Stimulated activated effector memory CD8-positive, alpha-beta T cell treated with anti-CD3 and anti-CD28 coated beads, Interleukin-12 subunit alpha, Interleukin-12 subunit beta, amount 100 ng/mL, for 72 hours (primary cell): ENCODE results near the gene TREX2.
A peak's percentile ranks its signal among the peaks of the same experiment; 100 is the strongest.
"Not testable (repeated sequence)": the region's sequence is repeated elsewhere in the genome, so short reads cannot be mapped to it uniquely, and the experiment has no call there.

Experiments
- ATAC-seq: fragments of 150-1000 bp; cut with Tn5 transposase; 2 replicates; pipeline ENCODE4 v1.10.0; 2021
- DNase-seq, 2 donors: peaks; one replicate each; pipeline ENCODE4 v3.0.0; 2021 to 2022; ENCODE audit warnings: low spot score in 2 of 2
- H3K27ac Mint-ChIP-seq: one replicate; pipeline ENCODE4 v1.8.0; 2022; ENCODE audit warnings: mild to moderate bottlenecking, mixed read lengths
- H3K36me3 Mint-ChIP-seq: one replicate; pipeline ENCODE4 v1.8.0; 2022; ENCODE audit warnings: mild to moderate bottlenecking, mixed read lengths
- H3K4me1 Mint-ChIP-seq: one replicate; pipeline ENCODE4 v1.8.0; 2022; ENCODE audit warnings: mixed read lengths
- H3K4me3 Mint-ChIP-seq: one replicate; pipeline ENCODE4 v1.8.0; 2022; ENCODE audit warnings: mild to moderate bottlenecking, mixed read lengths
- H3K9me3 Mint-ChIP-seq: one replicate; pipeline ENCODE4 v1.8.0; 2022; ENCODE audit warnings: mixed read lengths

Gene TREX2

DNA sequence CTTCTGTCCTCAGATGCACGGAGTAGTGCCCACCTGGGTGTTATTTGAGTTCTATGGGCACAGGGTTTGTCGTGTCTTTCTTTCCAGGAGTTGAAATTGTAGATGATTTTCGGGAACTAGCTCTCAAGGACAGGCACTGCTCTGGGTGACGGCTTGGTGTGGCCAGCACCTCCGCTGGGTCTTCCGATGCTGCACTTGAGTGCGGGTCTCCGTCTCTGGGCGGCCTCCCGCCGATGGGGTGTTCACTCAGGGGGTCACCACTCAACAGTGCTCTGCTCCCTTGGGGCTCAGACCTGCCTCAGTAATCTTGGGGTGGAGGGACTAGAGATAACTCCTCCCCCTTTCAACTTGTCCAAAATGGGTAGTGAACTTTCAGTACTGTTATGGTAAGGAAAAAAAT, 32.1 kb downstream of the TREX2 start:
- Mint-ChIP-seq H3K4me1 (peaks cover 8% of the 10 kb centered on the region), H3K4me3 (no peak overlapping the region), H3K27ac (no peak overlapping the region), H3K9me3 (no peaks in the 10 kb centered on the region), H3K36me3 (no peaks in the 10 kb centered on the region)
- no peak for DNase-seq
- no peak for ATAC-seq

DNA sequence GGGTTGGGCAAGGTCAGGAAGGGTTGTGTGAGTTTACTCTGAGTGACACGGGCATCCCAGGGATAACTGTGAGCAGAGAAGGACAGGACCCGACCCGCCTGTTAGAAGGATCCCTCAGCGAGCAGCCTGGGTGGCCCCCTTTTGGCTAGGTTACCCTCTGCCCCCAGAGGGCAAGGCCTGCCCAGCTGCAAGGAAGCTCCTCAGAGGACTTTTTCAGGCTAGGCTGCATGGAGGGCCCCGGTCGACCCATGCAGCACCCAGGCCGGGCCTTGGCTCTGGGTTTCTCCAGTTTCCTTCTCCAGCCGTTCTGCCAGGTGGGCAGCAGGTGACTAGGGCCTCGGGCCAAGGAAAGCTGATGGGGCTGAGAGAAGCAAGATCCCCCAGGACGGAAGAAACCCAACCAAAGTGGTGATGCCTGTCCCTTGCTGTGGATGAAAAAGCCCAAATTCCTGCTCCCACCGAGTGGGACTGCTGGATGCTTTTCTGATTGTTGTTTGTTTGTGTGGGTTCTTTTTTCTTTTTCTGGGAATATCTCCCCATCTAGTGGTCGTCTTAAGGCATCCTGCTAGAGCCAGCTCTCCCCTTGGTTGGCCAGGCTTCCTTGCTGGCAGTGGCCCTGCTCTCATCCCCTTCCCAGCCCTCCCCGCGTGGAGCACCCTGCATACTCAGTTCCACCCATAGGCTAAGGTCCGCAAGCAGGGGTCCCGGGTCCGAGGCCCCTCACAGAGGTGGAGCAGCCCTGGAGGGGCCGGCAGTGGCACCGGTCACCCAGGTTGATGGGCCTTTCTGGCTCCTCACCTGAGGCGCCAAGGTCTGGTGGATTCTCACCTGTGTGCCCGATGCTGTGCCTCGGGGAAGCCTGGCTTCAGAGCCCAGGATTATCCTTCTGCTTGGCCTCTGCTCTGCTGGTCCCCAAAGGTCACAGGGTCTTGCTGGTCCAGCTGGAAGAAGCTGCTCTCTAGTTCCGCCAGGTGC, 32.8 kb downstream of the TREX2 start:
- H3K4me1 Mint-ChIP-seq = peaks cover 8% of the 10 kb centered on the region
- no peaks in the 10 kb centered on the region for H3K36me3 Mint-ChIP-seq
- DNase-seq = no peak
- peak overlapping the region; percentile 80 for H3K4me3 Mint-ChIP-seq
- ATAC-seq = no peak
- no peaks in the 10 kb centered on the region for H3K9me3 Mint-ChIP-seq
- H3K27ac Mint-ChIP-seq = no peak overlapping the region

DNA sequence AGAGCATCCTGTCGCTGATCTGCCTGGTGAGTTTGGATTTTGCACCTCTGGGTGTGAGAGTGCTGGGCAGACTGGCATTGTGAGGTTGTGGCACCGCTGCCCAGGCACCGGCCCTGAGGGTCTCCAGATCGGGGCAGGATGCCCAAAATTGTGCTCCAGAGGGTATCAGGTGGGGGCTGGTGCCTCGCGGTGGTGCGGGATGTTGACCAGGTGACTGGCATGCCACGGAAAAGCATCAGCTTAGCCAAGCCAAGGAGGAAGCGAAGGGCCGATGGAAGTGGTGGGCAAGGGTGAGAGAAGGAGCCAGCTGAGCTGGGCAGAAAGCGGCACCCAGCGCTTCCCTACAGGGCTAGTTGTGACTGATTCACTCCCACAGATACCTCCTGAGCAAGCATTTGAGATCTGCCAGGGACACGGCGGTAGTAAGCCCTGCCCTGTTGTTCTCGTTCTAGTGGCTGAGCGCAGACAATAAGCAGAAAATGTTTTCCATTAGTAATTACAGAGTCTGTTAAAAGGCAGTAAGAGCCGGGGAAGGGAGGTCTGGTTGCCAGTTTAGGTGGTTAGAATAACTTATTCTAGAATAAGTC, 33.8 kb downstream of the TREX2 start:
- no peaks in the 10 kb centered on the region for H3K36me3 Mint-ChIP-seq
- peak overlapping the region; percentile 80 for H3K4me3 Mint-ChIP-seq
- DNase-seq (no peak), ATAC-seq (no peak)
- H3K27ac Mint-ChIP-seq = peak overlapping the region; percentile 77
- peaks cover 8% of the 10 kb centered on the region for H3K4me1 Mint-ChIP-seq
- H3K9me3 Mint-ChIP-seq = no peaks in the 10 kb centered on the region

DNA sequence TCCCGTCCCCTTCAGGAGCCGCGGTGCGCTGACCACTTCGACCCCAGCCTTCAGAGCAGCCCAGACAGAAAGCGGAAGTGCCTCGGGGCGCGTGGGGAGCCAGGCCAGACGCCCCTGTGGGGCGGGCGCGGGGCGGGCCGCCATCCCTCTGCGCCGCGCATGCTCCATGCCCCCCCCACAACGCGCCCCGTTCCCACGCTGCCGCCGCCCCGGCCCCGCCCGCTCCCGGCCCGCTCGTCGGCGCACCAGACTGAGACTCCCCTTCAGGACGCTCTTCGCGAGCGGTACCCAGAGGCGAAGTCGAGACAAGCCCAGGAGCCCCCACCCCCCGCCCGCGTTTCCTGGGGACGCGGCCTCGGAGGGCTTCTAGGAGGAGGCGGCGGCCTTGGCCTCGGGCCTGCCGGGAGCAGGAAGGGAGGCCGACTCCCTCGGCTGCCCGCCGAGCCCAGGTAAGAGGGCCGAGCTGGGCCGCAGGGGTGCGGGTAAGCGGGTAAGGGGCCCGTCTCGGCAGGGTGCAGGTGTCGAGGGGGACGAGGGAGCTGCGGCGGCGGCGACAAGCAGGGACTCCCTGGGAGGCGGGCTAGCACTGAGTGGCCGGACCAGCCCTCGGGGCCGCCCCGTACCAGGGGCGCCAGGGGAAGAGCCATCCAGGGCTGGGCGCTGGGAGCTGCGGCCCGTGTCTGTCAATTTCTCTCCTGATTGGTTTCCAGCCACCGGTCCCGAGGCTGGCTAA, 34.4 kb downstream of the TREX2 start, which contains the start of gene ZFP92:
Gene ZFP92 (plus strand): TSS at position 218 of the 733 bp plus-strand sequence. CDS start 6,851 bp downstream, outside the sequence.
- Mint-ChIP-seq H3K36me3 (no peaks in the 10 kb centered on the region), H3K9me3 (no peaks in the 10 kb centered on the region), H3K4me1 (peaks cover 8% of the 10 kb centered on the region), H3K27ac (peak within 1 kb of the TSS; percentile 77), H3K4me3 (peak within 1 kb of the TSS; percentile 80)
- DNase-seq (peak in 1 of 2 donors; percentile 29), ATAC-seq (peak; percentile 83)

DNA sequence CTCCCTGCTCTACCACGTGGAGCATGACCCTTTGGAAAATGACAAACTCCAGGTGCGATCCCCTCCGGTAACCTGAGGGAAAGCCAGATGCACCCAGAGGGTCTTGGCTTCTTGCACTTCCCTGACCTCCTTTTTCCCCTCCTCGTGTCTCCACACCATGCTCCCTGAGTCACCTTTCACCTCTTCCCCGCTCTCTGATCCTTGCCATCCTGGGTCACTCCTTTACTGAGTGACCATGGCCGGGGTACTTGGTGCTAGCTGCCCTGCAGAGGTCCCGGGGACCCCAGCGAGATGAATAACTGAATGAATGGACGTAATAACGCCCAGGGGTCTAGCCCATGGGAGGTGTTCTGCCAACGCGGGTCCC, 35.0 kb downstream of the TREX2 start:
- Mint-ChIP-seq H3K9me3 (no peaks in the 10 kb centered on the region), H3K27ac (peak overlapping the region; percentile 77), H3K4me1 (peaks cover 10% of the 10 kb centered on the region), H3K36me3 (no peaks in the 10 kb centered on the region), H3K4me3 (peak overlapping the region; percentile 80)
- ATAC-seq = no peak
- DNase-seq = no peak

DNA sequence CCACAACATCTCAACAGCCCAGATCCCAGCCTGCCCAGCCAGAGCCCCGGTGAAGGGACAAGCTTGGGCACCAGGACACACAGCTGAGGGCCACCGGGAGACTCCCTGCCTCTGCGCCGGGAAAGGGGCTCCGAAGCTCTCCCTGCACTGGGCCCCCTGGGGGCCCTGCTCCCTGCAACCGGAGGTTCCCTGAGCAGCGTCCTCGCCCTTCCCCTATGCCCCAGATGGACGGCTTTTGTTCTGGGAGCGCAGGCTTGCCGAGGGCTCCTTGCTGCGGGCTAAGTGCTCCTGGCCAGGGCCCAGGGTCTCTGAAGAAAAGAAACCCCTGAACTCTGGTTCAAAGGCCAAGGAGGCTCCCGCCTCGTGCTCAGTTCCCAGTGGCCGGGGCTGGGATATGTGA, 35.5 kb downstream of the TREX2 start:
- DNase-seq (no peak), ATAC-seq (no peak)
- Mint-ChIP-seq H3K27ac (no peak overlapping the region), H3K4me3 (no peak overlapping the region), H3K36me3 (no peaks in the 10 kb centered on the region), H3K9me3 (no peaks in the 10 kb centered on the region), H3K4me1 (peaks cover 13% of the 10 kb centered on the region)

DNA sequence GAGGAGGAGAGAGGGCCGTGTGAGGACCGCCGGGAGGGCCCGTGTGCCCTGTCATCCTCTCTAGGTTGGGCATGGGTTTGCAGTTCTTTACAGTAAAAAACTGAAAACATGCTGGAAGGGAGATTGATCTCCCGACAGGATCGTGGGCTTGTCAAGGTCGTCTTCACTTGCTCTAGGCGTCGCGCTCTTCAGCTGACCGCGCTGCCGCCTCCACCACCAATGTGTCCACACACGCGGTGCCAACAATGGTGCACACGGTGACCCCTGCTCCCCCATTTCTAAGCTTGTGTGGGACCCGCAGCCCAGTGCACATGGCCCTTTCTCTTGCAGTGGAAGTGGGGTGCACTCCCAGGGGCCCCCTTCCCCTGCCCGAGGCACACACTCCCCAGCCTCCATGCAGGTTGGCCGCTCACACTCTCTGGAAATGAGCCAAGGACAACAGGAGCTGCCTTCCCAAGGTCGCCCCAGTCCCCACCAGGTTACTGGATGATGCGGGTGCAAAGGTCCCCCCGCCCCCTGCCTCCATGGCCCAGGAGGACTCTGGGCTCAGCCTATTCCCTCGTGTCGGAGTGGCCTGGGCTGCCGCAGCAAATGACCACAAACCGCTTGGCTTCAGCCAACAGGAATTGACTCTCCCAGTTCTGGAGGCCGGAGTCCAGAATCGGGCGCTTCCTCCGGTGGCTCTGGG, 36.3 kb downstream of the TREX2 start:
- DNase-seq (no peak), ATAC-seq (no peak)
- Mint-ChIP-seq H3K36me3 (no peaks in the 10 kb centered on the region), H3K4me1 (peaks cover 13% of the 10 kb centered on the region), H3K27ac (no peak overlapping the region), H3K4me3 (no peak overlapping the region), H3K9me3 (no peaks in the 10 kb centered on the region)

DNA sequence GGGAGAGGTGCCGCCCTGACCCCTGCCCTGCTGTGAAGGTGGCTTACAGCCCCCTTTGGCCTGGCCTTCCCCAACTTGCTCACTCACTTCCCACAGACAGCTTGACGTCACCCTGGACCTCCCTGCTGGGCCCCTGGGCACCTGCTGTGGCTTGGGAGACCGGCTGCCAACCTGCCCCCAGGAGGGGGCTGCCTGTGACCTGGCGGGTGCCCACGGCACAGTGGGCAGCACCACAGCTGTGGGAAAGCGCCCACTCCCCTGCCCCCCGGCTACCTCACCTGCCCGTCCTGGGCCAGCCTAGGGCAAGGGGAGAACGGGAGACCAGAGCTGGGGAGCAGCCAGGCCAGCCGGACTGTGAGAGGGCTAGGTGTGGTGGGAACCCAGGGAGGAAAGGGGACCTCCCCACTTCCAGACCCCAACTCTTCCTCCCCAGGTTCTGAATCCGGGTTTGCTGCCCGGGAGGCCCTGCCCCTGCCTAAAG, 36.9 kb downstream of the TREX2 start:
- no peaks in the 10 kb centered on the region for H3K9me3 Mint-ChIP-seq
- no peak for ATAC-seq
- no peak for DNase-seq
- H3K4me3 Mint-ChIP-seq = no peak overlapping the region
- no peaks in the 10 kb centered on the region for H3K36me3 Mint-ChIP-seq
- H3K27ac Mint-ChIP-seq = no peak overlapping the region
- peaks cover 13% of the 10 kb centered on the region for H3K4me1 Mint-ChIP-seq

DNA sequence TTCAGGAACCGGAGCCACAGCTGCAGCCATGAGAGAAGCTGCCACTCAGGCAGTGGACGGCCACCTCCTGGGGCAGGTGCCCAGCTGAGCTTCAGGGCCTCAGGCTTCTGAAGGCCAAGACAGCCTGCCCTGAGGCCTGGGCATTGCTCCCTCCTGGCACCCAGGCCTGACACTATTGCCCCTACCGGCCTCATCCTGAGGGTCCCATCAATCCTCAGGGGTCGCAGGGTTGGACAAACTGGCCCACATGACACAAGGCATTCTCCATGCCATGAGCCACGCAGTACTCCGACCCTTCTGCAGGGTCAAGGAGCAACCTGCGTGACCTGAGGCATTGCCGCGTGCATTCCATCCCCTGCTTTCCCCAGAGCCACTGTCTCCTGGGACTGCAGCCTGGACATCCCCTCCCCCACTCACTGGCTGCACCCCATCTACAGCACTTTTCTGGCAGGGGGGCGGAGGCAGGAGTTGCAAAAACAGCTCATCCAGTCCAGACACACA, 37.6 kb downstream of the TREX2 start:
- Mint-ChIP-seq H3K4me3 (no peak overlapping the region), H3K36me3 (no peaks in the 10 kb centered on the region), H3K9me3 (no peaks in the 10 kb centered on the region), H3K4me1 (peaks cover 13% of the 10 kb centered on the region), H3K27ac (no peak overlapping the region)
- DNase-seq (no peak), ATAC-seq (no peak)

DNA sequence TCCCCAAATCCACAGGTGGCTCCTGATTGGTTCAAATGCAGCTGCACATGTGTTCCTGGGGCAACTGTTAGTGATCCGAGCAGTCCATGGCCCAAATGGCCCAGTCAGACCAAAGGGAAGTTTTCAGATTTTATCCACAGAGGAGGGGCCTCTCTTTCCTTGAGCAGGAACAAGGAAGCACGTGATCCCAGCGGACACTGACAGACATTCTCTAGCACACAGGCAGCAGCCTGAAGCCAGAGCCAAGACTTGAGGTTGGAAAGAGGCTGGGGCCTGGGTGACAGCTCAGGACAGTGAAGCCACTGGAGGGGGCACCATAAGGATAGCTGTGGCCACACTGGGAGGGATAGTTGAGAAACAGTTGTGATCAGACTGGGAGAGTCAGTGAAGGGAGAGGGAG, 38.1 kb downstream of the TREX2 start:
- Mint-ChIP-seq H3K4me3 (no peak overlapping the region), H3K27ac (no peak overlapping the region)
- no peak for ATAC-seq

DNA sequence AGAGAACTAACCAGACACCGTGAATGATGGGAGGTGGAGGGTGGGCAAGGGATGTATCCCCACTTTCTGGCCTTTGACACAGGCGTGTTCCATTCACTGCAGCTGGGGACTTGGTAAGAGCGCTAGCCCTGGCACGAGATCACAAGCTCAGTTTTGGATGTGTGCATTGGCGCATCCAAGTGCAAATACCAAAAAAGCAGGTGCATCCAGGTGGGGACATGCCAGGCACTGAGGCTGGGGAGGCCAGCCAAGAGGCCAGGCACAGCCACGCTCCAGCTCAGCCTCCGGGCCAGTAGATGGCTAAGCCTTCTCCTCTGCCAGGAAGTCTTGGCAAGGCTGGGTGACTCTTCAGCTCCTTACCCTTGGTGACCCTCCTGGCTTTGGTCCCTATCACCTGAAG, 39.0 kb downstream of the TREX2 start:
- Mint-ChIP-seq H3K27ac (no peak overlapping the region), H3K4me3 (no peak overlapping the region), H3K4me1 (peaks cover 7% of the 10 kb centered on the region), H3K9me3 (no peaks in the 10 kb centered on the region), H3K36me3 (no peaks in the 10 kb centered on the region)
- DNase-seq (no peak), ATAC-seq (no peak)

More for the DNA sequence above, 38.1 kb downstream of the TREX2 start:
- Mint-ChIP-seq H3K36me3 (no peaks in the 10 kb centered on the region), H3K9me3 (no peaks in the 10 kb centered on the region), H3K4me1 (peaks cover 13% of the 10 kb centered on the region)
- no peak for DNase-seq

DNA sequence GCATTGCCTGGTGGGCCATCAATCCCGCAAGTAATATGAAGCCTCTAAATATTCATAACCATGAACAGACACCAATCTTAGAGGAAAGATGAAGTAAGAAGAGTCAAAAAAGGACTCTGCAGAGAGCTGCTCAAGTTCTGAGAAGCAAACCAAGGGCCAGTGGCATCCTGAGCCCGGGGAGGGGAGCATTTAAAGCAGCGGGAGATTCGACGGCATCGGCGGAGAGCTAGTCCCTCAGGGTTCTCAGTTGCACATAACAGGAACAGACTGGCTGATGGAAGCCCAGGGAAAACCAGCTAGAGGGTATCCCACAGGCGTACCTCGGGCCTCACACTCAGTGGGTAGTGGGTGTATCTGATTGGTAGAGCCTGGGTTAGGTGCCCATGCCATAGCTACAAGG, 39.8 kb downstream of the TREX2 start:
- ATAC-seq (no peak), DNase-seq (no peak)
- Mint-ChIP-seq H3K36me3 (no peaks in the 10 kb centered on the region), H3K9me3 (no peaks in the 10 kb centered on the region), H3K4me3 (no peak overlapping the region), H3K4me1 (peaks cover 5% of the 10 kb centered on the region), H3K27ac (no peak overlapping the region)

DNA sequence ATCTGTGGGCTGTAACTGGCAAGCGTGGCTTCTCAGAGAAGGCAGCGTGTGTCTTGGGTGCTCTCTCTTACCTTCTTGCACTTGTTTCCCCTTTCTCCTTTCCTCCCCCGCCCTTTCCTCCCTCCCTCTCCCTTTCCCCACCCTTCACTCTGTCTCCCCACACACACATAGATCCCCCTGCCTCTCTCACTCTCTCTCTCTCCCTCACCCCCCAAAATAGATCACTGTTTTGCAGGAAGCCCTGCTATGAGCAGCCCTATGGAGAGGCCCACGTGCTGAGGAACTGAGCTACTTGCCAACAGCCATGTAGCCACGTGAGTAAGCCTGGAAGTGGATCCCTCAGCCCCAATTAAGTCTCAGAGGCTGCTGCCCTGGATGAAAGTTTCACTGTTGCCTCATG, 40.4 kb downstream of the TREX2 start:
- no peak overlapping the region for H3K27ac Mint-ChIP-seq
- no peak for ATAC-seq
- H3K4me1 Mint-ChIP-seq = peaks cover 5% of the 10 kb centered on the region
- DNase-seq = no peak
- H3K9me3 Mint-ChIP-seq = no peaks in the 10 kb centered on the region
- no peak overlapping the region for H3K4me3 Mint-ChIP-seq
- H3K36me3 Mint-ChIP-seq = no peaks in the 10 kb centered on the region

DNA sequence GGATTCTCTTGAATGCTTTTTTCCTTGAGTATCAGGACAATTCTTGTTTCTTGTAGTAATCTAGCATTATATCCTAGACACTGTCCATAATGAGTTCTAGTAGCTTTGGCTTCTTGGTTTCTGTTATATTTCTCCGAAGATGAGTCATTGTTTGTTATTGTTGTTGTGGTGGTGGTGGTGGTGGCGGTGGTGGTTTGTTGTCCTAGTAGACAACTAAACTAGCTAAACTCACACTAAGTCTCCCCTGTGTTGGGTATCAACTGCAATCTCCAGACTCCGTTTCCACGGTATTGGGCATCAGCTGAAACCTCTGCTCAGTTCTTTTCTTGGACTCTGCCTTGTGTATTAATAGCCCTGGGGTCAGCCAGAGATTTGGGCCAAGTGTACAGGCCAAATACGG, 41.5 kb downstream of the TREX2 start:
- H3K36me3 Mint-ChIP-seq, H3K9me3 Mint-ChIP-seq, H3K4me1 Mint-ChIP-seq, H3K27ac Mint-ChIP-seq, H3K4me3 Mint-ChIP-seq, DNase-seq: not testable (repeated sequence)
- ATAC-seq = peak; percentile 40
